Stimulated activated naive CD8-positive, alpha-beta T cell treated with anti-CD3 and anti-CD28 coated beads, Interleukin-15, amount 100 ng/mL, for 72 hours (primary cell): ENCODE data around the gene POP5.

ENCODE experiments used
- ATAC-seq: fragments of 150-1000 bp; cut with Tn5 transposase; 2 replicates; pipeline ENCODE4 v1.10.0; 2021; ENCODE audit warnings: mild to moderate bottlenecking, moderate library complexity
- DNase-seq, 2 donors: peaks; one replicate each; pipeline ENCODE4 v3.0.0; 2021 to 2022
- H3K27ac Mint-ChIP-seq, 2 donors: one replicate each; pipeline ENCODE4 v1.8.0; 2022; ENCODE audit warnings: mild to moderate bottlenecking in 2 of 2, mixed read lengths in 2 of 2, moderate library complexity in 2 of 2
- H3K27me3 Mint-ChIP-seq: one replicate; pipeline ENCODE4 v1.8.0; 2022; ENCODE audit warnings: mixed read lengths
- H3K4me1 Mint-ChIP-seq: one replicate; pipeline ENCODE4 v1.8.0; 2022; ENCODE audit warnings: mild to moderate bottlenecking, mixed read lengths
- H3K4me3 Mint-ChIP-seq, 2 donors: one replicate each; pipeline ENCODE4 v1.8.0; 2022; ENCODE audit warnings: mild to moderate bottlenecking in 2 of 2, mixed read lengths in 2 of 2, moderate library complexity in 1 of 2
- H3K9me3 Mint-ChIP-seq, 2 donors: one replicate each; pipeline ENCODE4 v1.8.0; 2022; ENCODE audit warnings: mixed read lengths in 2 of 2

POP5 gene

GRCh38 chr12:120598674-120599463 lies 17.7 kb upstream of the POP5 start:
- H3K4me3 Mint-ChIP-seq = no peak overlapping the region
- no peaks in the 10 kb centered on the region for H3K4me1 Mint-ChIP-seq
- DNase-seq (no peak), ATAC-seq (peak; percentile 48)
- no peaks in the 10 kb centered on the region for H3K9me3 Mint-ChIP-seq
- no peak overlapping the region for H3K27ac Mint-ChIP-seq
- peaks cover 29% of the 10 kb centered on the region for H3K27me3 Mint-ChIP-seq

DNA sequence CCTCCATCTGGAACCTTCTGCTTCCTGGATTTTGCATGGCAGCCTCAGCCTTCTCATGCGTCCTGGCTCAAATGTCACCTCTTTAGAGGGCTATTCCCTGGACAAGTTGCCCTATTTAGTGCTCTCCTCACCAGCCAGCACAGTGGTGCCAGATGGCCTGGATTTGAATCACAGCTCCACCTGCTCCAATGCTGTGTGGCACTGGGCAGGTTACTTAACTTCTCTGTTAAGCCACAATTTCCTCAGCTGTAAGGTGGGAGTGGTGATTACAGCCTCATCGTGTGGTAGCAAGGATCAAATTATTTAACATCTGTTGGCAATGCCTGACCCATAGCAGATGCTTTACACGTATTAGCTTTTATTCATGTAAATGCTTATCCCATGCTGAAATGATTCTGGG lies 16.7 kb upstream of the POP5 start:
- Mint-ChIP-seq H3K27me3 (peaks cover 28% of the 10 kb centered on the region), H3K27ac (no peak overlapping the region), H3K9me3 (no peaks in the 10 kb centered on the region), H3K4me1 (no peaks in the 10 kb centered on the region), H3K4me3 (no peak overlapping the region)
- no peak for DNase-seq
- ATAC-seq = no peak

GRCh38 chr12:120596901-120597300 lies 15.7 kb upstream of the POP5 start:
- H3K27me3 Mint-ChIP-seq = peaks cover 18% of the 10 kb centered on the region
- H3K4me1 Mint-ChIP-seq = no peaks in the 10 kb centered on the region
- no peak for DNase-seq
- no peak for ATAC-seq
- H3K9me3 Mint-ChIP-seq = no peaks in the 10 kb centered on the region
- no peak overlapping the region for H3K27ac Mint-ChIP-seq
- H3K4me3 Mint-ChIP-seq = no peak overlapping the region

GRCh38 chr12:120592121-120593049 lies 11.2 kb upstream of the POP5 start:
- H3K4me3 Mint-ChIP-seq = no peak overlapping the region
- no peak for ATAC-seq
- no peaks in the 10 kb centered on the region for H3K4me1 Mint-ChIP-seq
- no peaks in the 10 kb centered on the region for H3K9me3 Mint-ChIP-seq
- H3K27me3 Mint-ChIP-seq = peaks cover under 1% of the 10 kb centered on the region
- H3K27ac Mint-ChIP-seq = no peak overlapping the region
- DNase-seq = no peak

- no peak overlapping the region for H3K4me3 Mint-ChIP-seq
- no peak for DNase-seq
- peaks cover 7% of the 10 kb centered on the region for H3K27me3 Mint-ChIP-seq
- no peaks in the 10 kb centered on the region for H3K9me3 Mint-ChIP-seq
- no peak overlapping the region for H3K27ac Mint-ChIP-seq
- no peak for ATAC-seq
- no peaks in the 10 kb centered on the region for H3K4me1 Mint-ChIP-seq
Observed at GRCh38 chr12:120590741-120591407, 9.7 kb upstream of the POP5 start.

DNA sequence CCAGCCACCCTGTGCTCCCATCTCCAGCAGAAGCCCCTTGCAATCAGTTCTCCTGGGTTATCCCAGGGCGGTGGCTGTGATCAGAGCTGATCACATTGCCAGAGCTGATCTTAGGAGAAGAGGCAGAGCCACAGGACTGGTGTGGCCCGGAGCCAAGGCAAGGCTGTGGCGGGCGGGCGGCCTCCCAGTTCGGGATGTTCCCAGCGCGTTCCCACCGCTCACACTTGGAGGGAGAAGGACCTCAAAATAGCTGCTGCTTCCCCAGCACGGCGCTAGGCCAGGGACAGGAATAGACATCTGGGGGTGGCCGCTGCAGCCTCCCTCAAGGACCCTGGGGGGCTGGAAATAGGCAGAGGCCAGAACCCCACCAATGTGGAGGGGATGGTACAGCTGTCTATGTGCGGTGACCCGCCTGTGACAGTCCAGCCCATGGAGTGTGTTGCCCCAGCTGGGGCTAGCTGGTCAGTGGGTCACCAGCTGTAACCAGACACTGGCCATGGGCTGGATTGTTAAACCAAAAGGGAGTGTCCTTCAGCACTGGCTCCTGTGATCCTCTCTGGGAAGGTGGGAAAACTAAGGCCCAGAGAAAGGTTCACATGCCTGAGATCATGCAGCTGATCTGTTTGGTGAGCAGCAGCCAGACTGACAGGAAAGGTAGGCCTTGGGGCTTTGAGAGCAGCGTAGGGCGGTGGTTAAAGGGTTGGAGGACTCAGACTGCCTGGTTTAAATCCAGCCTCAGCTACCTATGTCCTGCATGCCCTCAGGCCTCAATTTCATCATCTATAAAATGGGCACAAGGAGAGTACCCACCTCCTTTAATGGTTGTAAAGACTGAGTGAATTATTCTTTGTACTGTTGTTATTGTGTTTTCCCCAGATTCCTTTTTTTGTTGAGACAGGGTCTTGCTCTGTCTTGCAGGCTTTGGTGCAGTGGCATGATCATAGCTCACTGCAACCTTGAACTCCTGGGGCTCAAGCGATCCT lies 8.0 kb upstream of the POP5 start:
- Mint-ChIP-seq H3K4me3 (no peak overlapping the region), H3K27me3 (peaks cover 18% of the 10 kb centered on the region), H3K4me1 (peaks cover under 1% of the 10 kb centered on the region), H3K27ac (no peak overlapping the region), H3K9me3 (no peaks in the 10 kb centered on the region)
- DNase-seq = no peak
- ATAC-seq = no peak

GRCh38 chr12:120588371-120588770 lies 7.2 kb upstream of the POP5 start:
- H3K4me1 Mint-ChIP-seq = peaks cover 9% of the 10 kb centered on the region
- H3K27ac Mint-ChIP-seq = no peak overlapping the region
- H3K9me3 Mint-ChIP-seq = no peaks in the 10 kb centered on the region
- H3K4me3 Mint-ChIP-seq = no peak overlapping the region
- peaks cover 27% of the 10 kb centered on the region for H3K27me3 Mint-ChIP-seq
- DNase-seq (no peak), ATAC-seq (no peak)

DNA sequence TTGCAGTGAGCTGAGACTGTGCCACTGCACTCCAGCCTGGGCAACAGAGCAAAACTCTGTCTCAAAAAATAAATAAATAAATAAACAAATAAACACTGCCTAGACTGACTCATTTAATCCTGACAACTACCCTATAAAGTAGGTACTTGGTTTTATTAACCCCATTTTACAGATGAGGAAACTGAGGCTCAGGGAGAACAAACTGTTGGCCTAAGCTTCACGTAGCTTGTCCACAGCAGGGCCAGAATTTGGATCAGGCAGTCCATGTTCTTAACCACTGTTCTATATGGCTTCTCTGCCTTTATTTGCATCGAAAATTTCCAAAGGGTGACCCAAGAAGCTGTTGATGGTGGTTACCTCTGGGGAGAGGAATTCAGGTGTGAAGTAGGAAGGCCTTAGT lies 5.7 kb upstream of the POP5 start:
- Mint-ChIP-seq H3K27ac (no peak overlapping the region), H3K4me3 (no peak overlapping the region), H3K9me3 (no peaks in the 10 kb centered on the region), H3K4me1 (peaks cover 24% of the 10 kb centered on the region), H3K27me3 (peaks cover 27% of the 10 kb centered on the region)
- DNase-seq (no peak), ATAC-seq (no peak)

GRCh38 chr12:120586206-120586605 lies 5.0 kb upstream of the POP5 start:
- Mint-ChIP-seq H3K27me3 (peaks cover 27% of the 10 kb centered on the region), H3K9me3 (no peaks in the 10 kb centered on the region), H3K4me1 (peaks cover 29% of the 10 kb centered on the region), H3K4me3 (no peak overlapping the region), H3K27ac (peak overlapping the region in 1 of 2 donors; percentile 34)
- ATAC-seq = no peak
- no peak for DNase-seq

DNA sequence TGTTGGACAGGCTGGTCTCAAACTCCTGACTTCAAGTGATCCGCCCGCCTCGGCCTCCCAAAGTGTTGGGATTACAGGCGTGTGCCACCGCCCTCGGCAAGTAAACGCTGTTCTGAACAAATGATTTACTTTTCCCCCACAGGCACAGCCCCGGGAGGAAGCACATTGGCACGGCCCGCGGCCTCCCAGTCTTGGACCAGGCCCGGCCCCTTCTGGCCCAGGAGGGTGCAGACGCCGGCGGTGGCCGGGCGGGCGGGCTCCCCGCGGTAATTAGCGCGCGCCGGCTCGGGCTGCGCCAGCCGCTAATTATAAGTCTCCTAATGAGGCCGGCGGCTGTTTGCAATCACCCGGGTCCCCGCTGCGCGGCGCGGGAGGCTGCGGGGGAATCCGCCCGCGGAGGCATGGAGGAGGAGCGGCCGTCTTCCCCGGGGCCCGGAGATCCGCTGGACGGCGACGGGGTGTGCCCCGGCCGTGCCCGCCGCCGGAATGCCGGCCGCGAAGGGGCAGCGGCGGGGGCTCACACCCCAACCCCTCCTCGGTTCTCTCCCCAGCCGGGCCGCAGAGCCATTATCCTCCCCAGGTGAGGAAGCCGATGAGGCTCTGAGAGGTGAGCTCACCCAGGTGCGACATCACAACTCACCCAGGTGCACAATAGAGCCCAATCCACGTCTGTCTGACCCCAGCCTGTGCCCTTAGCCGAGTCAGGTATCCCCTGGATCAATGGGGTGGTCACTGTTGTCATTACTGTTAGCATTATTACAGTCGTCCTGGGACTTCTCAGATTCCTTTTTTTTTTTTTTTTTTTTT lies 3.3 kb upstream of the POP5 start:
- Mint-ChIP-seq H3K27me3 (peaks cover 27% of the 10 kb centered on the region), H3K4me1 (peaks cover 44% of the 10 kb centered on the region), H3K27ac (peak overlapping the region in 1 of 2 donors; percentile 76), H3K4me3 (peak overlapping the region; percentile 72 to 82), H3K9me3 (no peaks in the 10 kb centered on the region)
- DNase-seq = peak; percentile 63 to 65
- peak; percentile 49 for ATAC-seq

DNA sequence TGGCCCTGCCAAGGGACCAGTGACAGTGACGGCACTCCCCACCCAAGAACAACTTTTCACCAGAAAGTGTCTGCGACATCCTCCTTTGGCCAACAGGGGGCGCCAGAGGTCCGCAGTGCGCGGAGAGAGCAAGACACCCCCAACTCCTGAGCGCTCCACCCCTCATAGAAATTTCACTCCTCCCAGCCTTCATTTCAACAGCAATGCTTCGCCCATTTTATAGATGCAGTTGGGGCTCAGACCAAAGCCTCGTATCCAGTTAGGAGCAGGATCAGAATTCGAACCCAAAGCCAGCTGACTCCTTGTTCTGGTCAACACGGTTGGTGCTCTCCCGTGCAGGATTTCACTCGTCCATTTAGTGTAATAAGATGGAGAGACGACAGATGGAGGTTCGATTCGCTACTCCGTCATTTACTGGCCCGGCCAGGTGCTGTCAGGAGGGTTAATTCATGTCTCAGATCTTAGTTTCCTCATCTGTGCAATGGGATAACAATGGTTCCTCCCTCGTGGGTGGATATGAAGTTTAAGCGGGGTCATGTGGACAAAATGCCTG lies 2.4 kb upstream of the POP5 start:
- Mint-ChIP-seq H3K27ac (peak overlapping the region; percentile 49 to 60), H3K27me3 (peaks cover 27% of the 10 kb centered on the region), H3K4me3 (peak overlapping the region; percentile 72 to 82), H3K9me3 (no peaks in the 10 kb centered on the region), H3K4me1 (peaks cover 50% of the 10 kb centered on the region)
- ATAC-seq (no peak), DNase-seq (peak; percentile 76 to 84)

DNA sequence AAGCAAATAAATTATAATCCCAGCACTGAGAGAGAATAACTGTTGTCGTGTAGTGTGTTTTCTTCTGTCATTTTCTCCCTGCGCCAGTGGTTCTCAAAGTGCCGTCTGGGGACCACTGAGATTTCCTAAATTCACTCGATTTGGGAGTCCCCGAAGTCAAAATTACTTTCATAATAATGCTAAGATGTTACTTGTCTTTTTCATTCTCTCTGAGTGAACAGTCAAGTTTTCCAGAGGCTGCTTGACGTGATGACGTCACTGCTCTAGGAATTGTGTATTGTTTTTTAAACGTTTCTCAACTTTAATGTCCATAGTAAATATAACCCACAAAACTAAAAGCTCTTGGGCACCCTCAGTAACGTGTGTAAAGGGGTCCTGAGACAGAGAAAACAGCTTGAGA lies 796 bp upstream of the POP5 start:
- H3K4me3 Mint-ChIP-seq = peak overlapping the region; percentile 97 to 98
- ATAC-seq (no peak), DNase-seq (no peak)
- no peaks in the 10 kb centered on the region for H3K9me3 Mint-ChIP-seq
- peak overlapping the region in 1 of 2 donors; percentile 96 for H3K27ac Mint-ChIP-seq
- H3K4me1 Mint-ChIP-seq = peaks cover 50% of the 10 kb centered on the region
- H3K27me3 Mint-ChIP-seq = peaks cover 27% of the 10 kb centered on the region

- peaks cover 49% of the 10 kb centered on the region for H3K4me1 Mint-ChIP-seq
- no peak for ATAC-seq
- no peak overlapping the region for H3K4me3 Mint-ChIP-seq
- DNase-seq = no peak
- no peak overlapping the region for H3K27ac Mint-ChIP-seq
- peaks cover 8% of the 10 kb centered on the region for H3K27me3 Mint-ChIP-seq
- no peaks in the 10 kb centered on the region for H3K9me3 Mint-ChIP-seq
Observed at GRCh38 chr12:120579179-120579578, 2.0 kb downstream of the POP5 start.

DNA sequence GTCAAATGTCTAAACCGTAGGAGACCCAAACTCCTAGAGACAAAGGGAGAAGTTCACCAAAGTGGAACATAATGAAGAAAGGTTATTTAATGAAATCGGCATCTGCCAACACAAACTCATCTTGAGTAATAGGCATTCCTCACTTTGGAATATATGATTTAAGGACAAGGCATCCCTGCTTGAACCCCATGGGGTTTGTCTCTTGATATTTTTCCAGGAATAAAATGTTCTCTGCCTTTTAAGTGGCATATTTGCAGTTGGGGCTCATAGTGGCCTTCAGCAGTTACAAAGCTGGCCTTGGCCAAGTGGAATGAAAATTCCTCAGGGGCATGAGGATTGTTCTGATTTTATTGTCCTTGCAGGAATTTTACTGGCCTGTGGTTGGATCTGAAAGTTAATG lies 7.1 kb downstream of the POP5 start:
- ATAC-seq (no peak), DNase-seq (no peak)
- peak overlapping the region in 1 of 2 donors; percentile 61 for H3K27ac Mint-ChIP-seq

More for the DNA sequence above, 7.1 kb downstream of the POP5 start:
- Mint-ChIP-seq H3K9me3 (no peaks in the 10 kb centered on the region), H3K27me3 (no peaks in the 10 kb centered on the region), H3K4me1 (peaks cover 2% of the 10 kb centered on the region), H3K4me3 (no peak overlapping the region)
